VCaP (cell line): ENCODE data around the gene UBL7.

ENCODE experiments used
- H3K27ac ChIP-seq: fragments of 450-650 bp; 2 replicates; pipeline ENCODE4 v1.5.1; 2017
- CTCF ChIP-seq: fragments of 450-650 bp; conservative IDR thresholded peaks from 2 replicates; pipeline ENCODE4 v1.5.1; 2017; ENCODE audit warnings: mild to moderate bottlenecking, moderate library complexity

The UBL7 gene

GRCh38 chr15:74399511-74400312 lies 61.2 kb downstream of the UBL7 start:
- peak overlapping the region; percentile 14; the same call in 1 of the 2 replicates for H3K27ac ChIP-seq
- no peak for TF ChIP-seq CTCF

GRCh38 chr15:74399100-74399499 lies 61.9 kb downstream of the UBL7 start:
- no peak for TF ChIP-seq CTCF
- H3K27ac ChIP-seq = no peak overlapping the region

GRCh38 chr15:74398183-74398582 lies 62.8 kb downstream of the UBL7 start:
- no peak overlapping the region for H3K27ac ChIP-seq
- TF ChIP-seq CTCF = no peak

- H3K27ac ChIP-seq = no peak overlapping the region
- TF ChIP-seq CTCF = no peak
Measured at GRCh38 chr15:74397239-74398068, 63.5 kb downstream of the UBL7 start.

GRCh38 chr15:74396445-74397238 lies 64.3 kb downstream of the UBL7 start:
- H3K27ac ChIP-seq = no peak overlapping the region
- no peak for TF ChIP-seq CTCF

- H3K27ac ChIP-seq = no peak overlapping the region
- TF ChIP-seq CTCF = no peak
Measured at GRCh38 chr15:74396146-74396438, 64.9 kb downstream of the UBL7 start.
